HG02981 (cell line): ENCODE measurements around the gene PPM1H.

ENCODE experiments used
- ATAC-seq: cut with Tn5 transposase; IDR thresholded peaks from one replicate; pipeline ENCODE4 v1.9.1; 2021; ENCODE audit warnings: mild to moderate bottlenecking, moderate library complexity; ENCODE audit not compliant: unreplicated experiment

PPM1H gene

GRCh38 chr12:62876938-62877548 lies 57.9 kb downstream of the PPM1H start:
- no peak for ATAC-seq

- no peak for ATAC-seq
These were observed 61.0 kb downstream of the PPM1H start for GRCh38 chr12:62873826-62874448.

GRCh38 chr12:62873116-62873825 lies 61.7 kb downstream of the PPM1H start:
- ATAC-seq: no peak

GRCh38 chr12:62868820-62869219 lies 66.1 kb downstream of the PPM1H start:
- no peak for ATAC-seq

GRCh38 chr12:62866451-62867082 lies 68.4 kb downstream of the PPM1H start:
- no peak for ATAC-seq

GRCh38 chr12:62865937-62866336 lies 69.0 kb downstream of the PPM1H start:
- no peak for ATAC-seq

GRCh38 chr12:62865065-62865464 lies 69.9 kb downstream of the PPM1H start:
- ATAC-seq: no peak

GRCh38 chr12:62862259-62862881 lies 72.6 kb downstream of the PPM1H start:
- ATAC-seq: no peak

GRCh38 chr12:62861586-62861985 lies 73.4 kb downstream of the PPM1H start:
- no peak for ATAC-seq

GRCh38 chr12:62860501-62861411 lies 74.2 kb downstream of the PPM1H start:
- ATAC-seq: no peak

GRCh38 chr12:62860020-62860419 lies 74.9 kb downstream of the PPM1H start:
- ATAC-seq: no peak

- ATAC-seq: no peak
These were observed 75.6 kb downstream of the PPM1H start for GRCh38 chr12:62859321-62859737.

- ATAC-seq: no peak
These were observed 78.5 kb downstream of the PPM1H start for GRCh38 chr12:62856454-62856853.

- no peak for ATAC-seq
These were observed 80.9 kb downstream of the PPM1H start for GRCh38 chr12:62854024-62854423.

- ATAC-seq: no peak
These were observed 85.6 kb downstream of the PPM1H start for GRCh38 chr12:62849398-62849797.

GRCh38 chr12:62848418-62848817 lies 86.5 kb downstream of the PPM1H start:
- ATAC-seq: no peak

- ATAC-seq: no peak
These were observed 87.2 kb downstream of the PPM1H start for GRCh38 chr12:62847709-62848108.

- no peak for ATAC-seq
These were observed 88.5 kb downstream of the PPM1H start for GRCh38 chr12:62846491-62846890.

GRCh38 chr12:62844915-62845314 lies 90.0 kb downstream of the PPM1H start:
- no peak for ATAC-seq

- ATAC-seq: no peak
These were observed 91.2 kb downstream of the PPM1H start for GRCh38 chr12:62843716-62844115.
